Measurements from ENCODE around the gene KIF17. TPM values are rescaled to one million over a fixed set of nuclear protein-coding genes. Genes with fewer than 3 reads are reported as not detected.
A peak's percentile ranks its signal among the peaks of the same experiment; 100 is the strongest.

Gene KIF17
- polyA plus RNA-seq (2011; rRNA removed) (0.78 and 1.0 TPM in 2 replicates), polyA plus RNA-seq (2017; fragmentation: RNase III; extraction: RNeasy Plus Mini Kit Qiagen cat#74134 plus additional on column Dnase treatment) (0.75 to 1.1 TPM (median 1.0 TPM) in 3 replicates), polyA minus RNA-seq (2011; rRNA and poly(A)+ RNA removed) (0.97 and 1.2 TPM in 2 replicates)
- 1.3 and 1.4 TPM in 2 replicates for polyA plus RNA-seq (2012; cell fraction: cytosol; rRNA removed)
- polyA plus RNA-seq (2012; cell fraction: nucleus; rRNA removed) = 2.3 and 3.0 TPM in 2 replicates

DNA sequence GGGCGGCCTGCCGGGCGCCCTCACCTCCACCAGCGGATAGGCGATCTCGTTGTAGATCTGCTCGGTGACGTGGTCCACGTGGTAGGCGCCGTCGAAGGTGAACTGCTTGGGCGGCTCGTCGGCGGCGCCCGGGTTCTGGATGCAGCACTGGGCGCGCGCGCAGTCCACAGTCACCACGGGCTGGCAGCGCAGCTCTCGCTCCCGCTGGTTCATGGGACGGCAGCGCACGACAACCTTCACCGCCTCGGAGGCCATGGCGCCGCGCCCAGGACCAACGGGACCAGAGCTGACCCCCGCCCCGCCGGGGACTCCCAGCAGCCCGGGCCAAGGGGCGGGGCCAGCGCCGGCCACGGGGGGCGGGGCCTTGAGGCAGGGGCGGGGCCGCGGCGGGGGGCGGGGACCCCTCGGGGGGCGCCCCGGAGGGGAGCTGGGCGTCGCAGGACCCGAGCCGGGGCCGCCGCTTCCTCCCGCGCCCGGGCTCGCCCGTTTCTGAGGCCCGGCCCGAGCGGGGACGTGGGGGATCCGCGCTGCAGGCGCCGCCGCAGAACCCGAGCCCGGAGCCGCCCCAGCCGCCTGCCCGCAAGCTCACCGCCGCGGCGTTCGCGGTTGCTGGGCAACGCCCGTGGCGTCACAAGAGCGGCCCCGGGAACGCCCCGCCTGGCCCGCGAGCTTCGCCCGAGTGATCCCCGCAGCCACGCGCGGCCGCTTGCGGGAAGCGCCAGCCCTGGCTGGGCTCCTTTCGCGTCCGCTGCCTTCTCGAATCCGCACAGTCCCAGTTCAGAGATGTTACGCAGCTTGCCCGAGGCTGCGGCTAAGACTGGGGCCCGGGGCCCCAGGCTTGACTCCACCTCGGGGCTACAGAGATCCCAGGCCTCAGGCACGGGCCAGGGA lies at the start of gene KIF17:
Gene KIF17, minus strand, starts transcription at position 556 of the 891 bp plus-strand sequence. Its CDS starts 301 bp downstream, at position 255.
- FAIRE-seq (no peak), ATAC-seq (peak; percentile 65 to 79), DNase-seq (ENCODE audit: low read depth in 1 of 2, low spot score in 1 of 2) (peak; percentile 33 to 48)
- CTCF ChIA-PET = interaction anchor here (1.0 to 1.7 kb wide), 3 partner anchors 11 to 21 kb away, joined by 3 to 5 read pairs (median 4); no protein-coding TSS in a partner anchor
- POLR2A ChIA-PET = interaction anchor here (1.2 to 1.4 kb wide), 2 partner anchors 21 to 69 kb away, joined by 4 to 5 read pairs; partner anchors contain the start of gene HP1BP3
- peak within 1 kb of the TSS; percentile 59 to 84 for H3K27ac ChIP-seq
- peak within 1 kb of the TSS; percentile 53 for H3K4me3 ChIP-seq
- no peaks in the 10 kb centered on the region for H3K4me1 ChIP-seq
- no peaks in the 10 kb centered on the region for H3K9me3 ChIP-seq
- peak within 1 kb of the TSS; percentile 70 for H3K4me2 ChIP-seq
- WGBS (ENCODE audit: missing lambda C conversion rate) = 78% methylated on average over 22 of the region's 112 CpGs
- TF ChIP-seq, protein P1, sequence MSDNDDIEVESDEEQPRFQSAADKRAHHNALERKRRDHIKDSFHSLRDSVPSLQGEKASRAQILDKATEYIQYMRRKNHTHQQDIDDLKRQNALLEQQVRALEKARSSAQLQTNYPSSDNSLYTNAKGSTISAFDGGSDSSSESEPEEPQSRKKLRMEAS (IDR thresholded peaks at IDR 0.05) = peak; percentile 75
- TF ChIP-seq POLR2AphosphoS2 (conservative IDR thresholded peaks at IDR 0.05; ENCODE audit: low read length) = no peak
- TF ChIP-seq, protein P2, sequence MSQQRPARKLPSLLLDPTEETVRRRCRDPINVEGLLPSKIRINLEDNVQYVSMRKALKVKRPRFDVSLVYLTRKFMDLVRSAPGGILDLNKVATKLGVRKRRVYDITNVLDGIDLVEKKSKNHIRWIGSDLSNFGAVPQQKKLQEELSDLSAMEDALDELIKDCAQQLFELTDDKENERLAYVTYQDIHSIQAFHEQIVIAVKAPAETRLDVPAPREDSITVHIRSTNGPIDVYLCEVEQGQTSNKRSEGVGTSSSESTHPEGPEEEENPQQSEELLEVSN (IDR thresholded peaks at IDR 0.05; ENCODE audit: borderline replicate concordance, low read depth) = peak; percentile 81; the same call in 1 of the 2 replicates

DNA sequence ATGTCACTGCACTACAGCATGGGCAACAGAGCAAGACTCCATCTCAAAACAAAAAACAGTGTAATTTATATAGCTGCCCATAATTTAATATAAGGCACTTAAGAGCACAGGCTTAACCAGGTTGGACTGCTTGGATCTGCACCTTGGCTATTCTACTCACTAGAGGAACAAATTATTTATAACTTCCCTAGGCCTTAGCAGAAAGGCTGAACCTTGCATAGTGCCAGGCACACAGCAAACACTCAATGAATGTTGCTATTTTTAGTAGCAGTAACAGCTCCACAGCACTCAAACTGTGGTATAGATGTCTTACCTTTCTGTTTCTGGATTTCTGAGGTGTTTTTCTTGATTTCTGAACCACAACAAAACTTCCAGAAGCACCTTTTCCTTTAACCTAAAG lies 49.5 kb upstream of the KIF17 start:
- 0 out of 6 replicates have a peak overlapping the region, but pooled peaks of 1 of the 2 experiments have one; percentile 4 for H3K27ac ChIP-seq
- no peak overlapping the region for H3K4me3 ChIP-seq
- peaks cover 4% of the 10 kb centered on the region; the same call in 2 of the 3 replicates for H3K4me1 ChIP-seq
- POLR2A ChIA-PET = no interaction called here
- ATAC-seq (no peak), FAIRE-seq (no peak), DNase-seq (ENCODE audit: low read depth in 1 of 2, low spot score in 1 of 2) (no peak)
- no peaks in the 10 kb centered on the region for H3K9me3 ChIP-seq
- no peak for TF ChIP-seq FOSL2 (IDR thresholded peaks at IDR 0.05)
- TF ChIP-seq FOSL2 (CRISPR knock-in tag; IDR thresholded peaks at IDR 0.05) = no peak
- TF ChIP-seq HOXB13 (CRISPR knock-in tag; IDR thresholded peaks at IDR 0.05; ENCODE audit: low read depth) = no peak
- no peak for TF ChIP-seq HOXB5 (CRISPR knock-in tag; IDR thresholded peaks at IDR 0.05)
- TF ChIP-seq NPAS2 (CRISPR knock-in tag; IDR thresholded peaks at IDR 0.05; ENCODE audit: borderline replicate concordance) = no peak
- no peak for TF ChIP-seq RARB (CRISPR knock-in tag; IDR thresholded peaks at IDR 0.05)
- TF ChIP-seq, protein P1 (IDR thresholded peaks at IDR 0.05) = no peak
- no peak for TF ChIP-seq NR3C1 (IDR thresholded peaks at IDR 0.05)
- no peak for TF ChIP-seq HEYL (CRISPR knock-in tag; IDR thresholded peaks at IDR 0.05)
- no peak for TF ChIP-seq KDM5A (IDR thresholded peaks at IDR 0.05)
- TF ChIP-seq, protein P3, sequence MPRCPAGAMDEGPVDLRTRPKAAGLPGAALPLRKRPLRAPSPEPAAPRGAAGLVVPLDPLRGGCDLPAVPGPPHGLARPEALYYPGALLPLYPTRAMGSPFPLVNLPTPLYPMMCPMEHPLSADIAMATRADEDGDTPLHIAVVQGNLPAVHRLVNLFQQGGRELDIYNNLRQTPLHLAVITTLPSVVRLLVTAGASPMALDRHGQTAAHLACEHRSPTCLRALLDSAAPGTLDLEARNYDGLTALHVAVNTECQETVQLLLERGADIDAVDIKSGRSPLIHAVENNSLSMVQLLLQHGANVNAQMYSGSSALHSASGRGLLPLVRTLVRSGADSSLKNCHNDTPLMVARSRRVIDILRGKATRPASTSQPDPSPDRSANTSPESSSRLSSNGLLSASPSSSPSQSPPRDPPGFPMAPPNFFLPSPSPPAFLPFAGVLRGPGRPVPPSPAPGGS (IDR thresholded peaks at IDR 0.05) = no peak
- no peak for TF ChIP-seq ZC3H11A (IDR thresholded peaks at IDR 0.05)
- H3K4me2 ChIP-seq = no peak overlapping the region
- CTCF ChIA-PET = interaction anchor here (0.9 to 1.3 kb wide), 3 partner anchors 19 to 72 kb away, joined by 3 to 5 read pairs (median 3); partner anchors contain the start of gene HP1BP3

DNA sequence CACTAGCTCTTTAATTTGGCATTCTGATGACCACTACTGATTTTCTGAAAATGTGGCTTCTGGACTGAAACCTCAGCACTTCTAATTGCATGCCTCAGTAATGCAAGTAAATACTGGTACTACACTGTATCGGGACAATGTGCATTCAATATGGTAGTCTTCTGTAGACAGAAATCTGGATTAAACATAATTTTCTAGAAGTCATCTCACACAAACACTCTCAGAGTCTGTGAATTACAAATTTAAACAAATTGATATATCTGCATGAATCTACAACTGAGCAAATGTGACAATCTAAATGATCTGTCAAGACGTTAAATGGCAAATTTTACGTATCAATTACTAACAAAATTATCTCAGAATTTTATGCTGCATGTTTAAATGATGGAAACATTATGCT lies 45.6 kb upstream of the KIF17 start:
- H3K4me2 ChIP-seq = no peak overlapping the region
- no peak overlapping the region for H3K27ac ChIP-seq
- POLR2A ChIA-PET = no interaction called here
- peaks cover 4% of the 10 kb centered on the region; the same call in 2 of the 3 replicates for H3K4me1 ChIP-seq
- no peak overlapping the region for H3K4me3 ChIP-seq
- ATAC-seq (no peak), DNase-seq (ENCODE audit: low read depth in 1 of 2, low spot score in 1 of 2) (no peak), FAIRE-seq (no peak)
- H3K9me3 ChIP-seq = no peaks in the 10 kb centered on the region
- CTCF ChIA-PET = interaction anchor here (0.6 to 1.8 kb wide), 3 partner anchors 18 to 204 kb away, joined by 3 to 4 read pairs (median 3); no protein-coding TSS in a partner anchor
- 96% methylated on average over 3 of the region's 3 CpGs for WGBS (ENCODE audit: missing lambda C conversion rate)
- TF ChIP-seq RFX5 (IDR thresholded peaks at IDR 0.05) (no peak), HOXB13 (CRISPR knock-in tag; IDR thresholded peaks at IDR 0.05; ENCODE audit: low read depth) (no peak), KDM1A (IDR thresholded peaks at IDR 0.05; ENCODE audit: low read depth) (no peak), EHMT2 (IDR thresholded peaks at IDR 0.05; ENCODE audit: low read depth) (no peak), ZC3H11A (IDR thresholded peaks at IDR 0.05) (no peak), CHD2 (IDR thresholded peaks at IDR 0.05; ENCODE audit: low read length, partially characterized antibody) (no peak), ESRRA (IDR thresholded peaks at IDR 0.05; ENCODE audit: borderline replicate concordance, low read length) (no peak)
- TF ChIP-seq, protein P4, sequence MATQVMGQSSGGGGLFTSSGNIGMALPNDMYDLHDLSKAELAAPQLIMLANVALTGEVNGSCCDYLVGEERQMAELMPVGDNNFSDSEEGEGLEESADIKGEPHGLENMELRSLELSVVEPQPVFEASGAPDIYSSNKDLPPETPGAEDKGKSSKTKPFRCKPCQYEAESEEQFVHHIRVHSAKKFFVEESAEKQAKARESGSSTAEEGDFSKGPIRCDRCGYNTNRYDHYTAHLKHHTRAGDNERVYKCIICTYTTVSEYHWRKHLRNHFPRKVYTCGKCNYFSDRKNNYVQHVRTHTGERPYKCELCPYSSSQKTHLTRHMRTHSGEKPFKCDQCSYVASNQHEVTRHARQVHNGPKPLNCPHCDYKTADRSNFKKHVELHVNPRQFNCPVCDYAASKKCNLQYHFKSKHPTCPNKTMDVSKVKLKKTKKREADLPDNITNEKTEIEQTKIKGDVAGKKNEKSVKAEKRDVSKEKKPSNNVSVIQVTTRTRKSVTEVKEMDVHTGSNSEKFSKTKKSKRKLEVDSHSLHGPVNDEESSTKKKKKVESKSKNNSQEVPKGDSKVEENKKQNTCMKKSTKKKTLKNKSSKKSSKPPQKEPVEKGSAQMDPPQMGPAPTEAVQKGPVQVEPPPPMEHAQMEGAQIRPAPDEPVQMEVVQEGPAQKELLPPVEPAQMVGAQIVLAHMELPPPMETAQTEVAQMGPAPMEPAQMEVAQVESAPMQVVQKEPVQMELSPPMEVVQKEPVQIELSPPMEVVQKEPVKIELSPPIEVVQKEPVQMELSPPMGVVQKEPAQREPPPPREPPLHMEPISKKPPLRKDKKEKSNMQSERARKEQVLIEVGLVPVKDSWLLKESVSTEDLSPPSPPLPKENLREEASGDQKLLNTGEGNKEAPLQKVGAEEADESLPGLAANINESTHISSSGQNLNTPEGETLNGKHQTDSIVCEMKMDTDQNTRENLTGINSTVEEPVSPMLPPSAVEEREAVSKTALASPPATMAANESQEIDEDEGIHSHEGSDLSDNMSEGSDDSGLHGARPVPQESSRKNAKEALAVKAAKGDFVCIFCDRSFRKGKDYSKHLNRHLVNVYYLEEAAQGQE (IDR thresholded peaks at IDR 0.05) = no peak
